CD4-positive, alpha-beta memory T cell (primary cell): Measurements from ENCODE around the gene CEP57. TPM values are rescaled to one million over a fixed set of nuclear protein-coding genes. Genes with fewer than 3 reads are reported as not detected.

ENCODE experiments used
- CTCF ChIA-PET: fragments of 350-600 bp; sonication (Branson Sonifier 250); formaldehyde crosslinking; loops from one replicate; lab custom pipeline; 2021; ENCODE audit warnings: inconsistent platforms; ENCODE audit not compliant: partially characterized antibody; lab: Charles Lee
- POLR2A ChIA-PET: fragments of 350-600 bp; sonication (Branson Sonifier 250); formaldehyde crosslinking; loops from one replicate; lab custom pipeline; 2021; ENCODE audit not compliant: partially characterized antibody; lab: Charles Lee
- DNase-seq, 5 donors: peaks; one replicate each; pipeline versions ENCODE4 v3.0.0 to v3.0.0-alpha.2; 2020 to 2022; ENCODE audit warnings: mixed read lengths in 1 of 5
- H3K27ac ChIP-seq: one replicate; pipeline ENCODE4 v1.7.0; 2013; ENCODE audit warnings: low read depth, low read length
- H3K27me3 ChIP-seq: 2 replicates; pipeline ENCODE4 v1.7.0; 2013; ENCODE audit warnings: mild to moderate bottlenecking, low read length, moderate library complexity; ENCODE audit not compliant: insufficient read depth
- H3K36me3 ChIP-seq: 2 replicates; pipeline ENCODE4 v1.7.0; 2013; ENCODE audit warnings: mild to moderate bottlenecking, low read length, moderate library complexity; ENCODE audit not compliant: insufficient read depth
- H3K4me1 ChIP-seq: 2 replicates; pipeline ENCODE4 v1.7.0; 2013; ENCODE audit warnings: mild to moderate bottlenecking, low read length, moderate library complexity; ENCODE audit not compliant: insufficient read depth
- H3K4me3 ChIP-seq, 2 donors: one replicate each; pipeline ENCODE4 v1.7.0; 2013; ENCODE audit warnings: low read length in 2 of 2, mild to moderate bottlenecking in 1 of 2
- H3K9me3 ChIP-seq, 2 donors: one replicate each; pipeline ENCODE4 v1.7.0; 2013; ENCODE audit warnings: low read length in 2 of 2, control low read depth in 1 of 2; ENCODE audit not compliant: control insufficient read depth in 1 of 2
- H3K27ac Mint-ChIP-seq, 7 donors: one replicate each; pipeline ENCODE4 v1.8.0; 2020 to 2021; ENCODE audit warnings: mixed read lengths in 7 of 7, mild to moderate bottlenecking in 6 of 7, inconsistent platforms in 3 of 7, moderate library complexity in 3 of 7
- H3K27me3 Mint-ChIP-seq, 2 donors: one replicate each; pipeline ENCODE4 v1.8.0; 2020 to 2021; ENCODE audit warnings: mixed read lengths in 2 of 2
- H3K36me3 Mint-ChIP-seq, 2 donors: one replicate each; pipeline ENCODE4 v1.8.0; 2020 to 2021; ENCODE audit warnings: mixed read lengths in 2 of 2, inconsistent platforms in 1 of 2, mild to moderate bottlenecking in 1 of 2
- H3K4me1 Mint-ChIP-seq, 4 donors: one replicate each; pipeline ENCODE4 v1.8.0; 2020 to 2021; ENCODE audit warnings: mixed read lengths in 4 of 4, mild to moderate bottlenecking in 1 of 4
- H3K4me3 Mint-ChIP-seq, 8 donors: one replicate each; pipeline ENCODE4 v1.8.0; 2020 to 2021; ENCODE audit warnings: mixed read lengths in 8 of 8, mild to moderate bottlenecking in 7 of 8, moderate library complexity in 6 of 8, inconsistent platforms in 3 of 8
- H3K9me3 Mint-ChIP-seq, 8 donors: one replicate each; pipeline ENCODE4 v1.8.0; 2020 to 2021; ENCODE audit warnings: mixed read lengths in 8 of 8, mild to moderate bottlenecking in 5 of 8, inconsistent platforms in 3 of 8, moderate library complexity in 1 of 8
- intact Hi-C: fragments of 100-400 bp; cut with micrococcal nuclease; formaldehyde crosslinking; loops from one replicate; pipeline ENCODE4 v1.15.1; 2023
- polyA plus RNA-seq, 2 donors: library from polyadenylated mRNA; unstranded; fragments of 300-500 nt; fragmentation: Illumina TruSeq; gene quantifications; one replicate each; pipeline ENCODE4 v1.2.3, GENCODE V29; 2021
- total RNA-seq, 2 experiments: library from RNA; stranded (reverse); gene quantifications; one replicate each; pipeline ENCODE4 v1.2.3, GENCODE V29; 2021

CEP57 gene
- total and polyA plus RNA-seq, 4 experiments from 2014 or later = 39.0 to 78.9 (median 70.0) TPM

- H3K36me3 ChIP-seq = no peaks in the 10 kb centered on the region
- peaks cover 6 to 33% of the 10 kb centered on the region in 2 donors for H3K36me3 Mint-ChIP-seq
- intact Hi-C loops = no loop called here
- H3K9me3 Mint-ChIP-seq = peaks cover 0 to 4% (median 0%) of the 10 kb centered on the region in 8 donors
- H3K27me3 ChIP-seq = no peaks in the 10 kb centered on the region
- no peak overlapping the region for H3K4me3 ChIP-seq
- ChIA-PET POLR2A (interaction anchor here (0.6 to 5.8 kb wide), 4 partner anchors 11 to 724 kb away, joined by 4 to 99 read pairs (median 28); partner anchors contain the start of genes ENDOD1 and SRSF8), CTCF (interaction anchor here (1.1 to 1.5 kb wide), 2 partner anchors 13 to 43 kb away, joined by 4 read pairs; no protein-coding TSS in a partner anchor)
- H3K4me1 Mint-ChIP-seq = peaks cover 43 to 71% (median 51%) of the 10 kb centered on the region in 4 donors
- H3K9me3 ChIP-seq = no peaks in the 10 kb centered on the region
- no peak for DNase-seq
- H3K27ac Mint-ChIP-seq = peak overlapping the region in 1 of 7 donors; percentile 1
- H3K27me3 Mint-ChIP-seq = no peaks in the 10 kb centered on the region
- H3K4me1 ChIP-seq = peaks cover 46% of the 10 kb centered on the region
- H3K27ac ChIP-seq = no peak overlapping the region
- H3K4me3 Mint-ChIP-seq = peak overlapping the region in 3 of 8 donors; percentile 6 to 43 (median 9)
Measured at GRCh38 chr11:95792700-95793099, 2.4 kb downstream of the CEP57 start.

GRCh38 chr11:95793116-95793515 is 2.8 kb downstream of the CEP57 start:
- no peaks in the 10 kb centered on the region for H3K27me3 ChIP-seq
- peaks cover 39 to 67% (median 47%) of the 10 kb centered on the region in 4 donors for H3K4me1 Mint-ChIP-seq
- H3K4me1 ChIP-seq = peaks cover 42% of the 10 kb centered on the region
- ChIA-PET POLR2A (interaction anchor here (0.6 to 5.8 kb wide), 4 partner anchors 10 to 725 kb away, joined by 4 to 99 read pairs (median 28); partner anchors contain the start of genes ENDOD1 and SRSF8), CTCF (interaction anchor here (0.7 to 1.5 kb wide), 3 partner anchors 13 to 702 kb away, joined by 3 to 4 read pairs (median 4); no protein-coding TSS in a partner anchor)
- H3K9me3 Mint-ChIP-seq = peaks cover 0 to 4% (median 0%) of the 10 kb centered on the region in 8 donors
- peak overlapping the region in 1 of 7 donors; percentile 1 for H3K27ac Mint-ChIP-seq
- no peak overlapping the region for H3K27ac ChIP-seq
- no peaks in the 10 kb centered on the region for H3K36me3 ChIP-seq
- H3K4me3 ChIP-seq = no peak overlapping the region
- H3K27me3 Mint-ChIP-seq = no peaks in the 10 kb centered on the region
- no peak for DNase-seq
- H3K4me3 Mint-ChIP-seq = peak overlapping the region in 6 of 8 donors; percentile 4 to 43 (median 8)
- no peaks in the 10 kb centered on the region for H3K9me3 ChIP-seq
- intact Hi-C loops = no loop called here
- peaks cover 3 to 29% of the 10 kb centered on the region in 2 donors for H3K36me3 Mint-ChIP-seq

DNA sequence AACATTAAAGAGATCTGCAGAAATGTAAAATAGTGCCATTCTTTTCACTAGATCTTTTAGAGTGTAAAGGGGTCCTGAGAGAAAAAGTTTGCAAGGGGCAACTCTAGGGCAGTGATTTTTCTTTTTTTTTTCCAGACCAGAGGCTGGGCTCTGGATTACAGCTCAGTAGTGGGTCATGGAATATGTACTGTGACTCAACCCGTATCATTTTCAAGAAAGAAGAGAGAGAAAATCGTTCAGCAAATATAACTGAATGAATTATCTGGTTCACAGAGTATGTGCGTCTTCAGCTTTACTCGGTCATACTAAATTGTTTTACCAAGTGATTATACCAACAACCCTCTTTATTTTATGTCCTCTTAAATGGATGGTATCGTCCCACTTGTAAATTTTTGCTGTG is 3.8 kb downstream of the CEP57 start:
- Histone ChIP-seq H3K9me3 (no peaks in the 10 kb centered on the region), H3K27ac (no peak overlapping the region), H3K27me3 (no peaks in the 10 kb centered on the region), H3K4me3 (no peak overlapping the region), H3K36me3 (no peaks in the 10 kb centered on the region), H3K4me1 (peaks cover 33% of the 10 kb centered on the region)
- intact Hi-C loops = no loop called here
- H3K27ac Mint-ChIP-seq = peak overlapping the region in 2 of 7 donors; percentile 6 to 56
- DNase-seq = no peak
- H3K9me3 Mint-ChIP-seq = peaks cover 0 to 4% (median 0%) of the 10 kb centered on the region in 8 donors
- no peak overlapping the region for H3K4me3 Mint-ChIP-seq
- peaks cover 35 to 59% (median 41%) of the 10 kb centered on the region in 4 donors for H3K4me1 Mint-ChIP-seq
- ChIA-PET POLR2A (interaction anchor here (1.4 kb wide), 1 partner anchor 704 kb away, joined by 4 read pairs; the partner anchor contains the start of gene ENDOD1), CTCF (no interaction called here)
- peaks cover 4 to 25% of the 10 kb centered on the region in 2 donors for H3K36me3 Mint-ChIP-seq
- H3K27me3 Mint-ChIP-seq = no peaks in the 10 kb centered on the region

DNA sequence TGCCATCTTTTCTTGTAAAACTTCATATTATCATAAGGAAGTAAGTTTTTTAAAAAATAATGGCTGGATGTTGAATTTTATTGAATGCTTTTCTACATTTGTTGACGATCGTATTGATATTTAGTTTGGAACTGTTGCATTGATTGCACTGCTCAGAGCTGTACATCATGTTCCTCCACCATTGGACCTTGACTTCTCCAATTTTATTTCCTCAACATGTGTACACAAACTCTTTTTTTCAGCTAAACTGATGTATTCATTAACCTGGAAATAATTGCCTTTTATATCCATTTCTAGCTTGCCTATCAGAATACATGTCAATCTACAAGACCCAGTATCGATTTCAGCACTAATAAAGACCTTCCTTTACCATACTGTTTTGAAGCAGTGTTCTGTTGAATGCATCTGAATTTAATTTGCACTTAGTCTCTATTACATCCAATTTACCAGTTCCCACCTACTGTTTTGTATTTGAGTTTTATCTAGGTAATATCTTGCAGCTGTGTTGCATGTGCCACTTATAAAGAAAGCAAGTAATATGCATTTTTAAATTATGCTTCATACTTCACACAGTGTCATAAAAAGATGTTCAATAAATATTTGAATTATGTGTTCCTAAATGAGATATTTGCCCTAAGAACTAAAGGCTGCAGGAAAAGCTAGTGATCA is 5.5 kb downstream of the CEP57 start:
- peaks cover 33% of the 10 kb centered on the region for H3K4me1 ChIP-seq
- CTCF ChIA-PET = interaction anchor here (1.3 kb wide), 1 partner anchor 40 kb away, joined by 3 read pairs; no protein-coding TSS in a partner anchor
- H3K4me1 Mint-ChIP-seq = peaks cover 34 to 51% (median 41%) of the 10 kb centered on the region in 4 donors
- POLR2A ChIA-PET = no interaction called here
- peak overlapping the region in 1 of 7 donors; percentile 19 for H3K27ac Mint-ChIP-seq
- DNase-seq = no peak
- intact Hi-C loops = no loop called here
- no peak overlapping the region for H3K27ac ChIP-seq
- H3K4me3 ChIP-seq = no peak overlapping the region
- H3K27me3 ChIP-seq = no peaks in the 10 kb centered on the region
- H3K9me3 ChIP-seq = no peaks in the 10 kb centered on the region
- H3K36me3 ChIP-seq = peaks cover 4% of the 10 kb centered on the region
- no peaks in the 10 kb centered on the region for H3K9me3 Mint-ChIP-seq
- no peak overlapping the region for H3K4me3 Mint-ChIP-seq
- peaks cover 18 to 28% of the 10 kb centered on the region in 2 donors for H3K36me3 Mint-ChIP-seq
- H3K27me3 Mint-ChIP-seq = no peaks in the 10 kb centered on the region

DNA sequence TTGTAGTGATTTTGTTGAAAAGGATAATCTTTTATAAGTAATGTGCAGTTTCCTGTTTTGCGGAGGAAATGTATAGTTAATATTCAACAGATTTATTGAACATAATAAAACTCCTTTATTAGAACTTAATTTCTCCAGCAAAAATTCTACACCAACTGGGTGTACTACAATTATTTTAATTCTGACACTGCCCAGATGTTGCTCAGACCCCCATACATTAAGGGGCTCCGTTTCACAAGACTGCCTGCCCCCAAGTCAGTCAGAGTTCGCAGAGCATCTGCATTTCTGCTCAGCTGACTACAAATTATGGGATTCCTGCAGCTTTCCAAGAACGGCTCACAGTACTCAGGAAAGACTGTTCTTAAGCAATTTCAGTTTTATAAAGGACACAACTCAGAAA is 6.2 kb downstream of the CEP57 start:
- intact Hi-C loops = no loop called here

GRCh38 chr11:95799546-95799945 is 9.2 kb downstream of the CEP57 start:
- intact Hi-C loops = no loop called here
- Mint-ChIP-seq H3K9me3 (peaks cover 0 to 2% (median 0%) of the 10 kb centered on the region in 8 donors), H3K27me3 (no peaks in the 10 kb centered on the region), H3K27ac (peak overlapping the region in 4 of 7 donors; percentile 1 to 57 (median 32)), H3K4me3 (no peak overlapping the region), H3K4me1 (peaks cover 7 to 25% (median 13%) of the 10 kb centered on the region in 4 donors), H3K36me3 (peaks cover 35 to 42% of the 10 kb centered on the region in 2 donors)
- peaks cover under 1% of the 10 kb centered on the region for H3K4me1 ChIP-seq
- H3K36me3 ChIP-seq = peaks cover 11% of the 10 kb centered on the region
- no peaks in the 10 kb centered on the region for H3K27me3 ChIP-seq
- no peak overlapping the region for H3K4me3 ChIP-seq
- no peak overlapping the region for H3K27ac ChIP-seq
- H3K9me3 ChIP-seq = no peaks in the 10 kb centered on the region
- CTCF ChIA-PET = no interaction called here
- POLR2A ChIA-PET = no interaction called here
- DNase-seq = no peak

More for the DNA sequence above, 6.2 kb downstream of the CEP57 start:
- H3K36me3 ChIP-seq = peaks cover 4% of the 10 kb centered on the region
- no peaks in the 10 kb centered on the region for H3K27me3 Mint-ChIP-seq
- H3K4me1 Mint-ChIP-seq = peaks cover 30 to 44% (median 35%) of the 10 kb centered on the region in 4 donors
- peak overlapping the region in 1 of 8 donors; percentile 17 for H3K4me3 Mint-ChIP-seq
- H3K4me1 ChIP-seq = peaks cover 28% of the 10 kb centered on the region
- no peak overlapping the region for H3K27ac Mint-ChIP-seq
- no peak overlapping the region for H3K4me3 ChIP-seq
- CTCF ChIA-PET = interaction anchor here (1.3 kb wide), 1 partner anchor 39 kb away, joined by 3 read pairs; no protein-coding TSS in a partner anchor
- H3K27me3 ChIP-seq = no peaks in the 10 kb centered on the region
- no peak overlapping the region for H3K27ac ChIP-seq
- peaks cover 23 to 26% of the 10 kb centered on the region in 2 donors for H3K36me3 Mint-ChIP-seq
- POLR2A ChIA-PET = no interaction called here
- no peaks in the 10 kb centered on the region for H3K9me3 ChIP-seq
- H3K9me3 Mint-ChIP-seq = no peaks in the 10 kb centered on the region
- no peak for DNase-seq

GRCh38 chr11:95800438-95800837 is 10.1 kb downstream of the CEP57 start:
- Histone ChIP-seq H3K4me1 (peaks cover 3% of the 10 kb centered on the region), H3K4me3 (no peak overlapping the region), H3K9me3 (no peaks in the 10 kb centered on the region), H3K27ac (no peak overlapping the region), H3K36me3 (peaks cover 11% of the 10 kb centered on the region), H3K27me3 (no peaks in the 10 kb centered on the region)
- Mint-ChIP-seq H3K9me3 (peaks cover 0 to 2% (median 0%) of the 10 kb centered on the region in 8 donors), H3K36me3 (peaks cover 38 to 44% of the 10 kb centered on the region in 2 donors), H3K27ac (no peak overlapping the region), H3K4me3 (no peak overlapping the region), H3K27me3 (no peaks in the 10 kb centered on the region), H3K4me1 (peaks cover 6 to 17% (median 10%) of the 10 kb centered on the region in 4 donors)
- no peak for DNase-seq
- ChIA-PET CTCF (no interaction called here), POLR2A (interaction anchor here (0.6 to 7.3 kb wide), 2 partner anchors 10 to 166 kb away, joined by 3 to 51 read pairs; partner anchors contain the start of genes CEP57 and FAM76B)
- intact Hi-C loops = no loop called here
